Measurements from ENCODE around the gene BAD.

Gene BAD

GRCh38 chr11:64322925-64323260 is 38.4 kb upstream of the BAD start:
- TF ChIP-seq REST (IDR thresholded peaks at IDR 0.05; ENCODE audit: insufficient read depth in 1 of 2, low read depth in 2 of 2, low read length in 2 of 2) (no peak), FOXP2 (optimal IDR thresholded peaks at IDR 0.05; ENCODE audit: borderline replicate concordance, extremely low read depth, extremely low read length, insufficient read depth) (no peak), TAF1 (IDR thresholded peaks at IDR 0.05; ENCODE audit: borderline replicate concordance, insufficient read depth, low read length) (no peak), POLR2AphosphoS5 (IDR thresholded peaks at IDR 0.05; ENCODE audit: low read depth, low read length) (no peak), SIN3A (IDR thresholded peaks at IDR 0.05; ENCODE audit: borderline replicate concordance, insufficient read depth, low read length) (no peak)

- TF ChIP-seq FOXP2 (optimal IDR thresholded peaks at IDR 0.05; ENCODE audit: borderline replicate concordance, extremely low read depth, extremely low read length, insufficient read depth) (no peak), REST (IDR thresholded peaks at IDR 0.05; ENCODE audit: insufficient read depth in 1 of 2, low read depth in 2 of 2, low read length in 2 of 2) (no peak), POLR2AphosphoS5 (IDR thresholded peaks at IDR 0.05; ENCODE audit: low read depth, low read length) (no peak), TAF1 (IDR thresholded peaks at IDR 0.05; ENCODE audit: borderline replicate concordance, insufficient read depth, low read length) (no peak)
These were observed 37.1 kb upstream of the BAD start for GRCh38 chr11:64321533-64321932.

- TF ChIP-seq FOXP2 (optimal IDR thresholded peaks at IDR 0.05; ENCODE audit: borderline replicate concordance, extremely low read depth, extremely low read length, insufficient read depth) (no peak), TAF1 (IDR thresholded peaks at IDR 0.05; ENCODE audit: borderline replicate concordance, insufficient read depth, low read length) (no peak), SIN3A (IDR thresholded peaks at IDR 0.05; ENCODE audit: borderline replicate concordance, insufficient read depth, low read length) (no peak), POLR2AphosphoS5 (IDR thresholded peaks at IDR 0.05; ENCODE audit: low read depth, low read length) (no peak), REST (IDR thresholded peaks at IDR 0.05; ENCODE audit: insufficient read depth in 1 of 2, low read depth in 2 of 2, low read length in 2 of 2) (no peak)
These were observed 36.6 kb upstream of the BAD start for GRCh38 chr11:64321026-64321425.

- TF ChIP-seq REST (IDR thresholded peaks at IDR 0.05; ENCODE audit: insufficient read depth in 1 of 2, low read depth in 2 of 2, low read length in 2 of 2) (no peak), TAF1 (IDR thresholded peaks at IDR 0.05; ENCODE audit: borderline replicate concordance, insufficient read depth, low read length) (no peak), FOXP2 (optimal IDR thresholded peaks at IDR 0.05; ENCODE audit: borderline replicate concordance, extremely low read depth, extremely low read length, insufficient read depth) (no peak), SIN3A (IDR thresholded peaks at IDR 0.05; ENCODE audit: borderline replicate concordance, insufficient read depth, low read length) (no peak), POLR2AphosphoS5 (IDR thresholded peaks at IDR 0.05; ENCODE audit: low read depth, low read length) (no peak)
These were observed 36.1 kb upstream of the BAD start for GRCh38 chr11:64320556-64320955.

All from PFSK-1 (cell line).